CD4-positive, alpha-beta T cell treated with Interleukin-2 at 100 ng/mL for 4 hours (primary cell): ENCODE measurements around the gene SPIRE1.
"Not testable (repeated sequence)": the region's sequence is repeated elsewhere in the genome, so short reads cannot be mapped to it uniquely, and the experiment has no call there.

Experiments used
- DNase-seq: peaks from one replicate; pipeline ENCODE4 v3.0.0-alpha.2; 2020; ENCODE audit warnings: low spot score

SPIRE1 gene

DNA sequence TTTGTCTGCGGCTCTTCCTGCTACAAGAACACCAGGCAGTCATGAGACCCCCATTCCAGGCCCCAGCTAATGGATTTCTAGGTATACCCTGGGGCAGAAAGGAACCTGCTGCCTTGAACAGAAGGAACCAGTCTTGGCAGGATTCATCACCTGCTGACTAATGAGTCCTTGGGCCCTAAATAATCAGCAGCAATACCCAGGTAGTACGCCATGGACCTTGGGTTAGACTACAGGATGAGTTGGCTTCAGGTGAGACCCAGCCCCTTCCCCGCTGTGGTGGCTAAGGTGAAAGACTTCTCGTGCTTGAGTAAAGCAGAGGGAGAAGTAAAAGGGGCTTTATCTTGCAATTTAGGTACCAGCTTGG is 105.0 kb downstream of the SPIRE1 start:
- no peak for DNase-seq

DNA sequence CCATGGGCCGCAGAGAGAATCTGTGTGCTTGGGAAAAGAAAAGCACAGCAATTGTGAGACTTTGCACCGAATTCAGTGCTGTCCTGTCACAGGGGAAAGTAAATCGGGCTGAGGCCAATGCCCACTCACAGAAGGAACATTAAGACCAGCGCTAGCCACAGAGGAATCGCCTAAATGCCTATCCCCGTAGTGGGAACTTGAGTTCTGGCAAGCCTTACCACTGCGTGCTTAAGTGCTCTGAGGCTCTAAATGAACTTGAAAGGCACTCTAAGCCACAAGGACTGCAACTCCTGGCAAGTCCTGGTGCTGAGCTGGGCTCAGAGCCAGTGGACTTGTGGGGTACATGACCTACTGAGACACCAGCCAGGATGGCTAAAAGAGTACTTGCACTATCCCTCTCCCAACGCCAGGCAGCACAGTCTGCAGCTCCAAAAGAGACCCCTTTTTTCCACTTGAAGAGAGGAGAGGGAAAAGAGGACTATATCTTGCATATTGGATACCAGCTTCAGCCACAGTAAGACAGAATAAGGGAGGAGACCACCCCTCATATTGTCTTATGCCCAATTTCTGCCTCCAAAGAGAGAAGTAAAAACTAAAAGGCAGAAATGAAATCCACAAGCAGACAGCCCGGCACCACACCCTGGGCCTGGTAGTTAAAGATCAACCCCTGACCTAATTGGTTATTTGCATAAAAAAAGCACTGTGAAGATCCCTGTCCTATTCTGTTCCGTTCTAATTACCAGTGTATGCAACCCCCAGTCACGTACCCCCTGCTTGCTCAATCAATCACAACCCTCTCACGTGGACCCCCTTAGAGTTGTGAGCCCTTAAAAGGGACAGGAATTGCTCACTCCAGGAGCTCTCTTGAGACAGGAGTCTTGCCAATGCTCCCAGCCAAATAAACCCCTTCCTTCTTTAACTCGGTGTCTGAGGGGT is 105.7 kb downstream of the SPIRE1 start:
- DNase-seq: not testable (repeated sequence)

DNA sequence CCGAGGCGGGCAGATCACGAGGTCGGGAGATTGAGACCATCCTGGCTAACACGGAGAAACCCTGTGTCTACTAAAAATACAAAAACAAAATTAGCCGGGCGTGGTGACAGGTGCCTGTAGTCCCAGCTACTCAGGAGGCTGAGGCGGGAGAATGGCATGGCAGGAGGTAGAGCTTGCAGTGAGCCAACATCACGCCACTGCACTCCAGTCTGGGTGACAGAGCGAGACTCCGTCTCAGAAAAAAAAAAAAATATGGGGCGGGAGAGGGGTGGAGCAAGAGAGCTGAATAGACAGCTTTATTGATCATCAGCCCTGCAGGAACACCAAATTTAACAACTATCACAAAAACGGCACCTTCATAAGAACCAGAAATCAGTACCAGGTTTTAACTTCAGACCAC is 106.4 kb downstream of the SPIRE1 start:
- DNase-seq: not testable (repeated sequence)

- no peak for DNase-seq
Measured at GRCh38 chr18:12543697-12544096, 114.2 kb downstream of the SPIRE1 start.

DNA sequence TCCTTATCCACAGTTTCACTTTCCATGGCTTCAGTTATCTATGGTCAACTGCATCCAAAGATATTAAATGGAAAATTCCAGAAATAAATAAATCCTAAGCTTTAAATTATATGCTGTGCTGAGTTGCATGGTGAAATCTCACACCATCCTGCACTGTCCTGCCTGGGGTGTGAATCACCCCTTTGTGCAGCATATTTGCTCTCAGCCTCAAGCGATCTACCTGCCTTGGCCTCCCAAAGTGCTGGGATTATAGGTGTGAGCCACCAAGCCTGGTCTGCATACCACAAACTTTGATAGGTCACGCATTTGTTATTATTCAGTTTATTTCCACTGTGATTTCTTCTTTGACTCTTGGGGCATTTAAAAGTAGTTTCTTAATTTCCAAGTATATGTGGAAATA is 117.2 kb downstream of the SPIRE1 start:
- DNase-seq: no peak

DNA sequence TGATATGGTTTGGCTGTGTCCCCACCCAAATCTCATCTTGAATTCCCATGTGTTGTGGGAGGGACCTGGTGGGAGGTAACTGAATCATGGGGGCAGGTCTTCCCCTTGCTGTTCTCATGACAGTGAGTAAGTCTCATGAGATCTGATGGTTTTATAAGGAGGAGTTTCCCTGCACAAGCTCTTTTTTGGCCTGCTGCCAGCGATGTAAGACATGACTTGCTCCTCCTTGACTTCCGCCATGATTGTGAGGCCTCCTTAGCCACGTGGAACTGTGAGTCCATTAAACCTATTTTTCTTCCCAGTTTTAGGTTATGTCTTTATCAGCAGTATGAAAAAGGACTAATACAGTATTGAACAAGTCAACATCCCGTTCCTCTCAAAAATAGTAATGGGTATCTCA is 118.7 kb downstream of the SPIRE1 start:
- DNase-seq: not testable (repeated sequence)

DNA sequence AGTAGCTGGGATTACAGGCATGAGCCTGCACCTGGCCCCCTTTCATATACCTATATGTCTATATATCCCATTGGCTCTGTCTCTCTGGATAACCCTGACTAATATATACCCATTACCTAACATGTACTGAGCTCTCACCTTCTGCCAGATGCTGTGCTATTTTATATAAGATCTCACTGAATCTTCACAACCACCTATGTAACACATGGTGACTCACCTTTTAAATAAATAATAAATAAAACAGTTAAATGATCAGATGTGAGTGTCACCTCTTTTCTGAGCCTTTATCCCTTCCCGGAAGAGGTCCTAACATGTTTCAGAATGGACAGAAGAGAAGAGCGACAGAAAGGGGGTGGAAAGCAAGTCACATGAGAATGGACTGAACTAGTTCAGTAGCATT is 123.1 kb downstream of the SPIRE1 start:
- no peak for DNase-seq

- no peak for DNase-seq
Measured at GRCh38 chr18:12532661-12533060, 125.2 kb downstream of the SPIRE1 start.

GRCh38 chr18:12531749-12532148 is 126.2 kb downstream of the SPIRE1 start:
- no peak for DNase-seq

GRCh38 chr18:12520442-12520992 is 137.4 kb downstream of the SPIRE1 start:
- DNase-seq: no peak

GRCh38 chr18:12518832-12519531 is 138.9 kb downstream of the SPIRE1 start:
- no peak for DNase-seq

- DNase-seq: no peak
Measured at GRCh38 chr18:12518326-12518725, 139.6 kb downstream of the SPIRE1 start.

DNA sequence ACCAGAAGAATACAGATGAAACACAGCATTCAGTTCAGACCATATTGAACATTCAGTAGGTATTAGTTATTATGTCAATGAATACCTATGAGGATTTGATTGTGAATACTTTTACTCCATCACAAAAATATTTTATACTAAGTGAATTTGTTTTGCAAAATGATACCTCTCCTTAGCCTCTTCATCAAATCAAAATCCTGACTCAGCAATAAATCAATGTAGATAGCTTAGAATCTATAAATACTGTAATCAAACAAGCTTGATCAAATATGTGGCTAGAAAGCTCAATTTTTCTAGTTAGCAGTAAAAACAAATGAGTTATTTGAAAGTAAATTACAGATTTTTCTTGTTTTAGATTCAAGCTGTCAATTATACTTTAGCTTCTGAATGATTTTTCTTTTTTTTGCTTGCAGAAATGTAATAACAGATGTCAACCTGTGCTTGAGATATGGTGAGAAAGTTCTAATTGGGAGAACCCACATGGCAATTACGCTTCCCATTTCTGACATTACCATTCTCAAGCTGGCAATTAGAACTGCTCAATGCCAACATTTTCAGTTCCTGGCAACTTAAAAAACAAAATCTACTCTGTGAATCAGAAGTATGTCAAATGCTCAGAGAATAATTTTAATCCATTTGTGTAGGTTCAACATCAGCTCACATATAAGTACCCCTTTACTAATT is 140.6 kb downstream of the SPIRE1 start:
- no peak for DNase-seq

DNA sequence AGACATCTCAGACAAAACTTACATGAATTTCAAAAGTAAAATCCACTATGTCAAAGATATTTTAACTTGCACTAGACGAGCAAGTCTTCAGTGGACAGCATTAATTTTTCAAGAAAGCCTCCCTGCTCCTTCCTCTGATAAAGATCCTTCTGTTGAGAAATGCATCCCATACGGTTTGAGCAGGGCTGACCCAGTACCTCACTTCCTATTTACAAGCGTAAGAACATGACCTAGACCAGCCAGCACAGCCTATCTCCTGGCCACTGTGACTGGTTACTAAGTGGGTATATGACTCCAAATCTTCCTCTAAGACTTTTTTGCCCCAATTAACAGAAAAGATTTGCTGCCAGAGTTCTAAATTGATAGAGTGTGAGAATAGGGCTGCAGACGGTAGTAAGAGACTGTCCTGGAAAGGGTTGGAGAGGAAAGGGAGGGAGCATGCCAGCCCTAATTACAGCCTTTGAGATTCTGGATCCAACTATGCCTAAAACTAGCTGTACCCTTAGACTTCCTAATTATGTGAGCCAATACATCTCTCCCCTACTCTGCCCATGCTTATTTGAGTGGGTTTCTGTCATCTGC is 141.8 kb downstream of the SPIRE1 start:
- no peak for DNase-seq

GRCh38 chr18:12515550-12515949 is 142.4 kb downstream of the SPIRE1 start:
- DNase-seq: no peak

DNA sequence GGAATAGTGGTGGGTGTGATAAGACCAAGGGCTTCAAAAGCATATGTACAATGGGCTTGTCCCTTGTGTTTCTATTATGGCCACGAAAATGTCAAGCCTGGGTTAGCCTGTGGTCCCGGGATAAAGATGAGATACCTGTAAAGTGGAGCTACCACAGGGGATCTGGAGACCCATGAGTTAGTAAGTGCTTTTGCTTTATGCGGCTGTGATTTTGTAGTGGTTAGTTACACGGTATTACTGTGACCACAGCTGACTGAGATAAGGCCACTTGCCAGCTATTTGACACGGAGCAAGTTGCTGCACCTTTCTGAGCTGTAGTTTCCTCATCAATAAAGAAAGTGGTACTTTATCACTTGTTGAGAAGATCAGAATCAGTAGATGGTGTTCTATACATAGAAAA is 150.9 kb downstream of the SPIRE1 start:
- DNase-seq: no peak

DNA sequence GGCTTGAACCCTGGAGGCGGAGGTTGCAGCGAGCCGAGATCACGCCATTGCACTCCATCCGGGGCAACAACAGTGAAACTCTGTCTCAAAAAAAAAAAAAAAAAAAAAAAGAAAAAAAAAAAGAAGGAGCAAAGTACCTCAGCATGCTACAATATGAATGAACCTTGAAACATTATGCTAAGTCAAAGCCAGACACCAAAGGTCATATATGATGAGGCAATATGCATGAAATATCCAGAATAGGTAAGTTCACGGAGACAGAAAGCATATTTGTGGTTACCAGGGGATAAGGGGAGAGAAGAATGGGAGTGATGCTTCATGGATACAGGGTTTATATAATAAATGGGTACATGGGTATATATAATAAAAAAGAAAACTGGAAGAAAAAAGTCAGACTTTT is 156.9 kb downstream of the SPIRE1 start:
- no peak for DNase-seq

DNA sequence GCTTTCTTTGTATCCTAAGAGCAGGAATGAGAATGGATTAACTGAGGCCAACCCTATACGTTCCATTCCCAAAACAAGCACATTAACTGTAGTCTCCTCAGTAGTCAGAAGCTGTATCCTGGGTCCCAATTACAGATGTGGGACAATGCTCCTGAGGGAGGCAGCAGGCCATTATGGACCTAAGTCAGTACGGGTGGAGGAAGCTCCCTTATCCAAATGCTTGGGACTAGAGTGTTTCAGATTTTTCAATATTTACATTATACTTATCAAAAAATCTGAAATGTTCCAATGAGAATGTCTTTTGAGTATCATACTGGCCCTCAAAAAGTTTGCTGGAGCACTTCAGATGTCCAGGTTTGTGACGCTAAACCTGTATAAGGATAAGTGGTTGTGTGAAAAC is 160.1 kb downstream of the SPIRE1 start:
- no peak for DNase-seq

- no peak for DNase-seq
Measured at GRCh38 chr18:12497296-12497695, 160.6 kb downstream of the SPIRE1 start.

GRCh38 chr18:12492907-12493306 is 165.0 kb downstream of the SPIRE1 start:
- DNase-seq: no peak

DNA sequence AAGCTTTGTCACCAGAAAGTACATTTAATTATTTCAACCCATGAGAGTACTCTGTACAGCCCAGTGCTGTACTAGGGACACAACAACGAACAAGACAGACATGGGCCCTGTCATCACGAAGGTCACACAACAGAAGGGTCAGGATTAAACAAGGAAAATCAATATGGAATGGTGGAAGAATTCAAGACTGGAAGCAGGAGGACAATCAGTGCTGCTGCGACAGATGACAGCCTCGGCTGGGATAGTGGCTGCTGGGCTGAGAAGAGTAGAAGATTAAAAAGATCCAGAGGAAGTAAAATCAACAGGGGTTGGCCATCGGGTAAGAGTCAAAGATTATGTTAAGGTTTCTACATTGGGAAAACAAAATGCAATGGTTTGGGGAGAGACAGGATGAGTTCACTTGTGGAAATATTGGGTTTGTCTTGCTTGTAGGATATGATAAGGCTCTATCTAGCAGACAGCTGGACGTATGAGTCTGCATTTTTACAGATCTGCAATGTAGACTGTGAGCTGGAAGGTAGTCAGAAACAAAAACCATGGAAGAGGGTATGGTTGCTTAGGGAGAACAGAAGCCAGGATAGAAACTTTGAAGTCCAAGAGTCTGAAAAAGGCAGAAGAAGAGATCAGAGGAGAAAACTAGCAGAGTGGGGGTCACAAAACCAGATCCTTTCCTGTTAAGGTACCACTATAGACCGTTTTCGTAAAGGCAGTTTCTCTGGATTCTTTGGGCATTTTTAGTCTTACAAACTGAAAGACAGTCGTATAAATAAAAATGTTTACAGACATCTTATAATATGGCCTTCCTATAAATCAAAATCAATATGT is 166.1 kb downstream of the SPIRE1 start:
- no peak for DNase-seq
